ENCODE results near the gene LARGE1. TPM values are rescaled to one million over a fixed set of nuclear protein-coding genes. Genes with fewer than 3 reads are reported as not detected.

The LARGE1 gene
- total RNA-seq, 1 donor, result 15.0 TPM

- no peak for DNase-seq (ENCODE audit: low read depth)
- H3K4me3 ChIP-seq (ENCODE audit: low read depth, low read length), result no peak overlapping the region
- TF ChIP-seq, protein P1, sequence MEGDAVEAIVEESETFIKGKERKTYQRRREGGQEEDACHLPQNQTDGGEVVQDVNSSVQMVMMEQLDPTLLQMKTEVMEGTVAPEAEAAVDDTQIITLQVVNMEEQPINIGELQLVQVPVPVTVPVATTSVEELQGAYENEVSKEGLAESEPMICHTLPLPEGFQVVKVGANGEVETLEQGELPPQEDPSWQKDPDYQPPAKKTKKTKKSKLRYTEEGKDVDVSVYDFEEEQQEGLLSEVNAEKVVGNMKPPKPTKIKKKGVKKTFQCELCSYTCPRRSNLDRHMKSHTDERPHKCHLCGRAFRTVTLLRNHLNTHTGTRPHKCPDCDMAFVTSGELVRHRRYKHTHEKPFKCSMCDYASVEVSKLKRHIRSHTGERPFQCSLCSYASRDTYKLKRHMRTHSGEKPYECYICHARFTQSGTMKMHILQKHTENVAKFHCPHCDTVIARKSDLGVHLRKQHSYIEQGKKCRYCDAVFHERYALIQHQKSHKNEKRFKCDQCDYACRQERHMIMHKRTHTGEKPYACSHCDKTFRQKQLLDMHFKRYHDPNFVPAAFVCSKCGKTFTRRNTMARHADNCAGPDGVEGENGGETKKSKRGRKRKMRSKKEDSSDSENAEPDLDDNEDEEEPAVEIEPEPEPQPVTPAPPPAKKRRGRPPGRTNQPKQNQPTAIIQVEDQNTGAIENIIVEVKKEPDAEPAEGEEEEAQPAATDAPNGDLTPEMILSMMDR (IDR thresholded peaks at IDR 0.05; ENCODE audit: insufficient read depth, low read length), result no peak
Observed at GRCh38 chr22:33260498-33260897, 659.8 kb downstream of the LARGE1 start.

- H3K4me3 ChIP-seq (ENCODE audit: low read depth, low read length), result no peak overlapping the region
- TF ChIP-seq, protein P1 (IDR thresholded peaks at IDR 0.05; ENCODE audit: insufficient read depth, low read length), result no peak
- no peak for DNase-seq (ENCODE audit: low read depth)
Observed at GRCh38 chr22:33255791-33256190, 664.5 kb downstream of the LARGE1 start.

DNA sequence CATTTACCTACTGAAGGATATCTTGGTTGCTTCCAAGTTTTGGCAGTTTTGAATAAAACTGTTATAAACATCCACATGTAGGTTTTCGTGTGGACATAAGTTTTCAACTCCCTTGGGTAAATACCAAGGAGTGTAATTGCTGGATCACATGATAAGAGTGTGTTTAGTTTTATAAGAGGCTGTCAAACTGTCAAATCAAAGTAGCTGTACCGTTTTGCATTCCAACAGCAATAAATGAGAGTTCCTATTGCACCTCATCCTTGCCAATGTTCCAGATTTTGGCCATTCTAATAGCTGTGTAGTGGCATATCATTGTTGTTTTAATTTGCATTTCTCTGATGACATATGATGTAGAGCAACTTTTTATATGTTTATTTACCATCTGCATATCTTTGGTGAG, 671.3 kb downstream of the LARGE1 start:
- H3K4me3 ChIP-seq (ENCODE audit: low read depth, low read length), result no peak overlapping the region
- TF ChIP-seq, protein P1 (IDR thresholded peaks at IDR 0.05; ENCODE audit: insufficient read depth, low read length), result no peak
- peak; percentile 11 for DNase-seq (ENCODE audit: low read depth)

DNA sequence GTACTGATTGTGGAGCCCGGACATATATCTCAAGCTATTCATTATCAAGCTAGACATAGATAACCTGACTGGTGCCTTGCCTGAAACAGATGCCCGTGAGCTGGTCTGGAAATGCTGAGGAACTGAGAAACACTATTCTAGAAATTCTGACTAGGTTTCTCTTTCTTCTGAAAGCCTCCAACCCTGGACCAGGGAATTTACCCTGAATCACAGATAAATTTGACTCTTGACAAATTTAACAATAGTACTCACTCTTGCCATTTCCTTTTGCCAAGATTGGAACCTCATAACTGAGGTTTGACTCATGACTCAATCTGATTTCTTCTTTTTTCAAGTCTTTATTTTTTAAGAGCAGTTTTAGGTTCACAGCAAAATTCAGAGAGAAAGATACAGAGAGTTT, 672.5 kb downstream of the LARGE1 start:
- no peak overlapping the region for H3K4me3 ChIP-seq (ENCODE audit: low read depth, low read length)
- DNase-seq (ENCODE audit: low read depth), result peak; percentile 80
- TF ChIP-seq, protein P1 (IDR thresholded peaks at IDR 0.05; ENCODE audit: insufficient read depth, low read length), result no peak

- no peak for DNase-seq (ENCODE audit: low read depth)
- TF ChIP-seq, protein P1 (IDR thresholded peaks at IDR 0.05; ENCODE audit: insufficient read depth, low read length), result no peak
- H3K4me3 ChIP-seq (ENCODE audit: low read depth, low read length), result no peak overlapping the region
Observed at GRCh38 chr22:33242078-33242477, 678.2 kb downstream of the LARGE1 start.

DNA sequence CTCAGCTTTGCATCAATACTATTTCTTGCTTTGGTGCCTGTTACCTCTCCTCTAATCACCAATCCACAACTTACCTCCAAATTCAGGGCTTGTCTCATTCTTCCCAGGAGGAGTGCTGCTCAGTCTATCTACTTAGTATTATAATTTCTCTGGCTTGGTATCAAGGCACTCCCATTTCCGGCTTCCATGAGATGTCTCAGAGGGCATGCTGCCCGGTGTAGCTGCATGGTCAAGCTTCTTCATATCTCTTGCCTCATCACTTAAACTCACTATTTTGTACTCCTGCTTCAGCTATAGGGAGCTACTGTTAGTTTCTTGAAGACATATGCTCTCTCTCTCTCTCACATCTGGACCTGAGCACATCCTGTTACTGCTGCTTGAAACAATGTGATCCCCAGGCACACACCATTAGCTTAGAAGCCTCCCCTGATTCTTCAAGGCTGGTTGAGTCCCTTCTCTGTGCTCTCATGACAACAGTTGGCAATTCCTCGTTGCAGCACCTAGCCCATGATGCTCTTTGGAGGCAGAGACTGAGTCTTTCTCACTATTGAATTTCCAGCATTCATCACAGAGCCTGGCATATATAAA, 679.3 kb downstream of the LARGE1 start:
- TF ChIP-seq, protein P1 (IDR thresholded peaks at IDR 0.05; ENCODE audit: insufficient read depth, low read length), result no peak
- DNase-seq (ENCODE audit: low read depth), result no peak
- H3K4me3 ChIP-seq (ENCODE audit: low read depth, low read length), result no peak overlapping the region

DNA sequence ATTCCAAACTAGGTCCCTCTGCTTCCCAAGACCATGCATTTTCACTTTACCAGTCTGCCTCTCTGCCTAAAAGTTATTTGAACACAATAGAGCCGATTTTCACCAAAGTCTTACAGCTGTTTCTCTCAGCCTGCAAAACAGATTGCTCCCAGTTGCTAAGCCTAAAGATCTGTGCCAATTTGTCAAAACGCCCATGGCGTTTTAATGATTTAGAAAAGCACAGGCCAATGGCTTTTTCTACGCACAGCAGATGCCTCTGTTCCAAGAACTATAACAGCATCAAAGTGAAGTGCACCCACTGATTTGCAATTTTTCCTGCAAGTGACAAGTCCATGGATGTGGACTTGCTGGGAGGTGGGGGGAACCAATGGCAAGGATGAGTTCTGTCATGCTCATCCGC, 688.2 kb downstream of the LARGE1 start:
- no peak for DNase-seq (ENCODE audit: low read depth)
- no peak overlapping the region for H3K4me3 ChIP-seq (ENCODE audit: low read depth, low read length)
- TF ChIP-seq, protein P1 (IDR thresholded peaks at IDR 0.05; ENCODE audit: insufficient read depth, low read length), result no peak
